Retinal pigment epithelial cell (primary cell): Measurements from ENCODE around the gene TCOF1.

ENCODE experiments used
- DNase-seq: peaks from one replicate; pipeline ENCODE4 v3.0.0-alpha.2; 2010; ENCODE audit warnings: low read depth
- H3K4me3 ChIP-seq: 2 replicates; pipeline ENCODE4 v1.5.1; 2011; ENCODE audit warnings: mild to moderate bottlenecking, low read length, control low read depth, moderate library complexity
- CTCF ChIP-seq: conservative IDR thresholded peaks from 2 replicates; pipeline ENCODE4 v1.5.1; 2011; ENCODE audit warnings: low read depth, low read length, control low read depth, inconsistent platforms

Gene TCOF1

GRCh38 chr5:150368526-150368925 is 11.0 kb downstream of the TCOF1 start:
- no peak for DNase-seq
- TF ChIP-seq CTCF: no peak
- H3K4me3 ChIP-seq: no peak overlapping the region

GRCh38 chr5:150372639-150373038 is 15.1 kb downstream of the TCOF1 start:
- H3K4me3 ChIP-seq: no peak overlapping the region
- DNase-seq: no peak
- no peak for TF ChIP-seq CTCF

- no peak for DNase-seq
- no peak overlapping the region for H3K4me3 ChIP-seq
- TF ChIP-seq CTCF: no peak
These were observed 17.2 kb downstream of the TCOF1 start for GRCh38 chr5:150374651-150375050.

- no peak for DNase-seq
- no peak overlapping the region for H3K4me3 ChIP-seq
- TF ChIP-seq CTCF: no peak
These were observed 19.6 kb downstream of the TCOF1 start for GRCh38 chr5:150376799-150377771.

- H3K4me3 ChIP-seq: no peak overlapping the region
- TF ChIP-seq CTCF: no peak
- no peak for DNase-seq
These were observed 20.6 kb downstream of the TCOF1 start for GRCh38 chr5:150377964-150378694.

- no peak overlapping the region for H3K4me3 ChIP-seq
- no peak for TF ChIP-seq CTCF
- no peak for DNase-seq
These were observed 27.2 kb downstream of the TCOF1 start for GRCh38 chr5:150384701-150385100.
